ENCODE measurements around the gene MRO. TPM values are rescaled to one million over a fixed set of nuclear protein-coding genes. Genes with fewer than 3 reads are reported as not detected.

Gene MRO
- total and polyA plus RNA-seq, 10 of the 15 experiments (the other 5 are each of a cell fraction or from before 2014, with no cell fraction given), result 0.11 to 0.18 TPM; not detected in 8

- TF ChIP-seq BCLAF1 (IDR thresholded peaks at IDR 0.05), result no peak
- peak; percentile 72; the same call in 1 of the 2 replicates for TF ChIP-seq RAD51 (IDR thresholded peaks at IDR 0.05)
- no peak for TF ChIP-seq JUND (IDR thresholded peaks at IDR 0.05; ENCODE audit: low read depth, low read length)
- peak; percentile 30; the same call in 1 of the 2 replicates for TF ChIP-seq JUNB (IDR thresholded peaks at IDR 0.05)
- TF ChIP-seq POLR2AphosphoS5 (IDR thresholded peaks at IDR 0.05; ENCODE audit: low read length), result no peak
- peak; percentile 37; the same call in 1 of the 2 replicates for TF ChIP-seq ATF2 (IDR thresholded peaks at IDR 0.05; ENCODE audit: low read length)
- TF ChIP-seq CEBPZ (IDR thresholded peaks at IDR 0.05; ENCODE audit: low read depth, low read length), result no peak
- no peak for TF ChIP-seq ZBTB11 (CRISPR knock-in tag; IDR thresholded peaks at IDR 0.05)
- no peak for TF ChIP-seq CHD1 (IDR thresholded peaks at IDR 0.05; ENCODE audit: low read depth, low read length)
- TF ChIP-seq BCL11A (IDR thresholded peaks at IDR 0.05; ENCODE audit: low read depth, low read length), result no peak
Measured at GRCh38 chr18:50832754-50833153, 12.9 kb upstream of the MRO start (continued).
